NCI-H446 (cell line): Measurements from ENCODE around the gene WBP2NL.

Experiments used
- DNase-seq, 2 experiments: peaks; one replicate each; lab custom pipeline; 2025; lab: John Stamatoyannopoulos, UW

WBP2NL gene

DNA sequence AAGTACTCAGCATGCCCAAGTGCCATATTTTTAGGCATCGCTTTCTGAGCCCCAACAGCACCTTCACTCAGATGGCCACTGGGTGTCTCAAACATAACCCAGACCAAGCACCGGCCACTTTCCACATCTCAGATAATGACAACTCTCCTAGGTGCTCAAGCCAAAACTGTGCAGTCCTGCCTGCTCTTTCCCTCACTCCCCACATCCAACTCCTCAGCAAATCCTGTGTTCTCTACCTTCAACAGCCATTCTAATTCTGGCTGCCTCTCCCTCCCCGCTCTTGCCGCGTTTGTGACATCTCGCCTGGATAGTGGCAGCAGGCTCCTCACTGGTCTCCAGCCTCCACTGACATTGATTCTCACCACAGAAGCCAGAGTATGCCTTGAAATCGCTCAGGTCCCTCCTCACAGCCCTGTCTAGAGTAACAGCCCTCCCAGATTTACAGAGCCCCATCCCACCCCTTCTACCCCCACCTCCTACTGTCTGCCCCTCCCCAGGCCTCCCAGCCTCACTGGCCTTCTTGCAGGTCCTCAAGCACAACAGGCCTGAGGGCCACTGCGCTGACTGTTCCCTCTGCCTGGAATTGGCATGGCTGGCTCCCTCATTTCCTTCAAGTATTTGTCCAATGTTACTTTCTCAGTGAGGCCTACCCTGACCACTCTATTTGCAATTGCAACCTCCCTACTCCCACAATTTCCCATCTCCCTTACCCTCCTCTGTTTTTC is 74.2 kb downstream of the WBP2NL start:
- no peak for DNase-seq

DNA sequence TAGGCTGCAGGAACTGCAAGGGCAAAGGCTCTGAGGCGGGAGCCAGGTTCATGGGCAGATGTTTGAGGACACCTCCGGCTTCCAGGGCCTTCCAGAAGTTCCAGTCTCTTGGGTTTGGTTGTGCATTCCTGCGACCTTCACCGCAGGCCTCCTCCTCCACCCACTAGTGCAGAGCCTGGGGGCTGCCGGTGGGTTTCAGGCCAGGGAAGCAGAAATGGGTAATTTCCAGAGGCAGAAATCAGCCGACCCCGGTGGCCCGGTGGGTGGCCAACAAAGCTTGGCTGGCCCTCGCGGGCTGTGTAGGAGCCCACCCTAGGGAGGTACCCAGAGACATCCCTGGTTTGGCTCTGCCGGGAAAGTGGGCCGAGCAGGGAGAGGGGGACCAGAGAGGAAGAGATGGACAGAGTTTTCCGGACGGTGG is 75.0 kb downstream of the WBP2NL start:
- no peak for DNase-seq

DNA sequence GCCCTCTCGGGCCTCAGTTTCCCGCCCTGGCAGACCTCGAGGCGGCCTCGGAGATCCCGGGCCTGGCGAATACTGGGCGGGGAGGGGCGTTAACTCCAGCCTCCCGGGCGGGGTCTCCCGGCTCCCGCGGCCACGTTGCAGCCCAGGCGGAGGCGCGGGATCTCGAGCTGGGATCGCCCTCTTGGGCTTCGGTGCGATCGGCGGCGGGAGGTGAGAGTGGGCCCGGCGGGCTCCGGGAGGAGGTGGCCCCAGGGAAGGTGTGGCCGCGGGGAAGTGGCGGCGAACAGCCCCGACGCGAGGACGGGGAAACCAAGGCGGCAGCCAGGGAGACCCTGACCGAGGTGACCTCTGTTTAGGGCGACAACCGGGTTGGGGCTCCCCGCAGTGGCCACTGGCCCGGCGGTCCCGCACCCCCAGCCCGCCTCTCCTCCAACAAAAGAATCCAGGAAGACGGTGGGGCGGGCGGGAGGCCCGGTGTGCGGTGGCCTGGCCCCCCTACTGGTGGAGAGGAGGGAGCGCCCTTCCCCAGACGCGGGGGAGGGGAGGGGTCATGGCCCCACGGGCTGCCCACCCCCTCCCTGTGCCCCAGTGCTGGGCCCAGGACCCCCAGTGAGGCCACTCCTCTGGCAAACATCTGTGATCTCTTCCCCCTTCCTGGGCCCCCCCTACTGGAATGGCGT is 75.7 kb downstream of the WBP2NL start, which contains the start of gene PHETA2:
PHETA2 (plus strand) TSS at position 117 of the 680 bp plus-strand sequence. CDS start 3,046 bp downstream, outside the sequence.
- DNase-seq, result no peak

DNA sequence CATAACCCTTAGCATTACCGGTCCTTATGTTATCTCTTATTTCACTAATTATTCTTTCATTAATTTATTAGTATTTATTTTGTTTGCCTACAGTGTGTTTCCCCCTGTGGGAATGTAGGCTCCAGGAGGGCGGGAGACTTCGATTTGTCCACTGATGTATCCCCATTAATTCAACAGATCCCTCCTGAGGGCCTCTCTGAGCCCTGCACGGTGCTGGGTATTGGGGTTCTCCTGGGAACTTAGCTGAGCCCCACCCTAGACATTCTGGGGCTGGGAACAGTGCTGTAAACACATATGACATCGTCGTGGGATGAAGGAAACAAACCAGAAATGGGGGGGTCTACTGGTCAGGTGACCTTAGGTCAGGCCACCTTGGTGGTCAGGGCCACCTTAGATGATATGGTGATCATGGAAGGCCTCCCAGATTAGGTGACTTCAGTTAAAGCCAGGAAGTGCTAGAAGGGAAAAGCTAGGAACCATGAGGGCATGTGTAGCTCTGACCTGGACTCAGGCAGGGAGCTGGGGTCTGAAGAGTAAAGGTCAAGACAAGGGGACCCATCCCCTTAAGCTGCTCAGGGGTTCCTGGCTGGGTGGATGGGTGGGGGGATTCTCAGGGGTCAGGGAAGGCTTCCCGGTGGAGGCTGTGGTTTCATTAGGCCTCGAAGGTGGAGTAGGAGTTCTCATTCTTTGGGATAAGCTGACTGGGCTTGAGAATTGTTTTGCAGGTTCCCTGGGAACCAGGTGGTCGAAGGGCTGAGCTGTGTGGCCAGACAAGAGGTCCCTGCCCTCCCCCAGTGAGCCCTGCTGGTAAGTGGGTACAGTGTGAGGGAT is 76.5 kb downstream of the WBP2NL start:
- no peak for DNase-seq

DNA sequence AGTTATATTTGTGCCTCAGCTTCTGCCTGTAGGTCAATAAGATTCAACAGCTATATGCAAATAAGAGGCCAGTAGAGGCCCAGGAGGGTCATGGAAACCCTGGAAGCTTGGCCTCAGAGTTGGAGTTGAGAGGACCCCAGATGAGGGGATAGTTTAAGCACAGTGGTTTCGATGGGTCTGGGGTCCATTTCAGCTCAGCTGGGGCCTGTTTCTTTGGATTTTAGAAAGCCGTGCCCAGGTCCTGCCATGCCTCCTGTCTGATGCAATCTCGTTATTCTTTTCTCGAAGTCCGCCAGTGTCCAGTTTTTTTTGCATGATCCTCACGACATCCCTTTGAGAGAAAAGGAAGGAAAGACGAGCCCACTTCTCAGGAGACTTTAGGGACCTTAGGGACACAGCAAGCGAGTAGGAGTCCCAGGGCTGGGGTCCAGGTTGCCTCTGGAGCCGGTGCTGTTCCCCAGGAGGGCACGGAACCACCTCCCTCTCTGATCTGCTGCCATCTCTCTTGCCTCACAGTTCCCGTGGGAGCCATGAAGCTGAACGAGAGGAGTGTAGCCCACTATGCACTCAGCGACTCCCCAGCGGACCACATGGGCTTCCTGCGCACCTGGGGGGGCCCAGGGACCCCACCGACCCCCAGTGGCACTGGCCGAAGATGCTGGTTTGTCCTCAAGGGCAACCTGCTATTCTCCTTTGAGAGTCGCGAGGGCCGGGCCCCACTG is 78.3 kb downstream of the WBP2NL start:
- DNase-seq, result no peak

DNA sequence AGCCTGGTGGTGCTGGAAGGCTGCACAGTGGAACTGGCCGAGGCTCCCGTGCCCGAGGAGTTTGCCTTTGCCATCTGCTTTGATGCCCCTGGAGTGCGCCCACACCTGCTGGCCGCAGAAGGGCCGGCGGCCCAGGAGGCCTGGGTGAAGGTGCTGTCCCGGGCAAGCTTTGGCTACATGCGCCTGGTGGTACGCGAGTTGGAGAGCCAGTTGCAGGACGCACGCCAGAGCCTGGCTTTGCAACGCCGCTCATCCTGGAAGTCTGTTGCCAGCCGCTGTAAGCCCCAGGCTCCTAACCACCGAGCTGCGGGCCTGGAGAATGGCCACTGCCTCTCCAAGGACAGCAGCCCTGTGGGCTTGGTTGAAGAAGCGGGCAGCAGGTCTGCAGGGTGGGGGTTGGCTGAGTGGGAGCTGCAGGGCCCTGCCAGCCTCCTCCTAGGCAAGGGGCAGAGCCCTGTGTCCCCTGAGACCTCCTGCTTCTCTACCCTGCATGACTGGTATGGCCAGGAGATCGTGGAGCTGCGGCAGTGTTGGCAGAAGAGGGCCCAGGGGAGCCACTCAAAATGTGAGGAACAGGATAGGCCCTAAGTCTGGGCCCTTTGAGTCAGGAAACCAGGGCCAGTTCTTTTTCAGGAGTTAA is 79.0 kb downstream of the WBP2NL start:
- no peak for DNase-seq
